Kidney tubule cell (primary cell): ENCODE measurements around the gene NRP2.

Experiments
- DNase-seq: peaks from one replicate; pipeline ENCODE4 v3.0.0-alpha.2; 2018; ENCODE audit warnings: low spot score

NRP2 gene

DNA sequence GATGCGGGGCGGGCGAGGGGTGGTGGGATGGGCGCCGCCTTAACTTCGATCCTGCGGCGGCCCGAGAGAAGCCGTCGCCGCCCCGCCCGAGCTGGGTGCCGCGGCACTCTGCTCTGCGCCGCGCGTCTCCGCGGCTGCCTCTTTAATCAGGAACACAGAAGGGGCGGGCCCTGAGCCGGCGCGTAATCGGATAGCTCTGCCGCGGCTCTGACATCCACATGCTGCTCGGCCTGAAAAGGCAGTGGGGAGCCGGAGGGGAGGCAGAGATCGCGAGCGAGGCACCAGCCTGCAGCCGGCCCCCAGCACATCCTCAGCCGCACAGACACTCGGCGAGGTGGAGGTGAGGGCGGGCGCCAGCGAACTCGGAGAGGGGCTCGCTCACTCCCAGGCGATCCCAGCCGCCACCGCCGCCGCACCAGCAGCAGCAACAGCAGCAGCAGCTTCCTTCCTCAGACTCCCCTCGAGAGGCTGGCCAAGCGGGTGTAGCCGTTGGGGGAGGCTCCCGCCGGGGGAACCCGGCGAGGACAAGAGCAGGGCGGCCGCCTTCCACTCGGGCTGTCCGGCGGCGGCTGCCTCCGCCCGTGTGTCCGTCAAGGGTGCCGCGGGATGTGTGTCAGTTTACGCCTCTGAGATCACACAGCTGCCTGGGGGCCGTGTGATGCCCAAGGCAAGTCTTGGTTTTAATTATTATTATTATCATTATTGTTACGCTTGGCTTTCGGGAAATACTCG lies at the start of gene NRP2:
Gene NRP2, plus strand, starts transcription at position 263 of the 732 bp plus-strand sequence. CDS start 790 bp downstream, outside the sequence.
- DNase-seq: peak; percentile 88

DNA sequence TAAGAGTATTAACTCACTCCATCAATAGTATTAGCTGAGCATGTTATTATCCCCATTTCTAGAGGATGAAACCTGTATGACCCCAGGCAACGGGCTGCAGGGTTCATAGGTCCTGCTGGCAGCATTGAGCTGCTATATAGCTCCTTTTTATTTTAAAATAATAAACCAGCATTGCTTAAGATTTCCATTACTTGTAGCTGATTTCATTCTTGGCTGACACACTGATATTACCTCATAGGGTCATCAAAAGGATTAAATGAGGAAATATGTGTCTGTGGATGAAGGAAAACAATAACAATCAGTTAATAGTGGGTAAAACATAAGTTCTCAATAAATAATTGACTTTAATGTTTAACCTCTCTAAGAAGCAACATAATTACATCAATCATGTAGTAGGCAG lies 48.3 kb upstream of the NRP2 start:
- no peak for DNase-seq

DNA sequence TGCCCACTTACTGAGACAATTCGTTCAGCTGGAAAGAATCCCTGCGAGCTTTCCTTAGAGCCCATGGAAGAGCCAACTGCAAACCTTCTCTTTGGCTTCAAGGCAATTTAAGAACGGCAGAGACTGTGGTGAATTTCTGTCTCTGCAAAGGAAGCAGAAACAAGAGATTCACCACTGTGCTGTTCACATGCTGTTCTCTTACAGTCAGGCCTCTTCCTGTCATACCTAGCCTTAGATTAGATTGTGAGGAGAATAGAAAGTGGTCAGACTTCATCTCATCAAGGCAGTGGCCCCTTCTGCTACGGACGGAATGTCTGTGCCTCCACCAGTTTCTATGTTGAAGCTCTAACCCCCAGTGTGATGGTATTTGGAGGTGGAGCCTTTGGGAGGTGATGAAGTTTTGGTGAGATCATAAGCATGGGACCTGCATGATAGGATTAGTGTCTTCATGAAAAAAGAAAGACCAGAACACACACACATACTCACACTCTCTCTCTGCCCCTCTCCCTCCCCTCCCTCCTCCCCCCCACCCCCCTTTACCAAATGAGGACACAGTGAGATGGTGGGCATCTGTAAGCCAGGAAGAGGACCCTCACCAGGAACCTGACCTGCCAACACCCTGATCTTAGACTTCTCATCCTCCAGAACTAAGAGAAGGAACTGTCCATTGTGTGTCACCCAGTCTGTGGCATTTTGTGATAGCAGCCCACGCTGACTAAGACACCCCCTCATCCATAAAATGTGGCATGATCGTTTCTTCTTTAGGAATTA lies 45.6 kb upstream of the NRP2 start:
- no peak for DNase-seq

GRCh38 chr2:205637320-205637602 lies 45.0 kb upstream of the NRP2 start:
- no peak for DNase-seq

GRCh38 chr2:205637779-205638503 lies 44.4 kb upstream of the NRP2 start:
- no peak for DNase-seq

DNA sequence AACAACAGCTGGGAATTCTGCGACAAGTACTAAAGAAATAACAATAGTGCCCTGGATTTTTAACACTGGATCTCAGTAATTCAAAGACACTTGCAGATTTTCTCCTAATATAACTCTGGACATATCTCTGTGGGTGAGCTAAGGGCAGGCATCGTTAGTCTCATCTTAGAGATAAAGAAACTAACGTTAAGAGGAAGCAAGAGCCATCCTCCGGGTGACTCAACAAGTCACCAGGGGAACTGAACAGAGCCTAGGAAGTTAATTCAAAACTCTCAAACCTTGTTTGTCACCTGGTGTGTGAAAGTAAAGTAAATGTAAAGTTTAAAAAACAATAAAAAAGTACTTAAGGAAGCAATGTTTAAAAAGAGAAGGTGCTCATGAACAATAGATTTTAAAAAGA lies 41.6 kb upstream of the NRP2 start:
- DNase-seq: no peak

DNA sequence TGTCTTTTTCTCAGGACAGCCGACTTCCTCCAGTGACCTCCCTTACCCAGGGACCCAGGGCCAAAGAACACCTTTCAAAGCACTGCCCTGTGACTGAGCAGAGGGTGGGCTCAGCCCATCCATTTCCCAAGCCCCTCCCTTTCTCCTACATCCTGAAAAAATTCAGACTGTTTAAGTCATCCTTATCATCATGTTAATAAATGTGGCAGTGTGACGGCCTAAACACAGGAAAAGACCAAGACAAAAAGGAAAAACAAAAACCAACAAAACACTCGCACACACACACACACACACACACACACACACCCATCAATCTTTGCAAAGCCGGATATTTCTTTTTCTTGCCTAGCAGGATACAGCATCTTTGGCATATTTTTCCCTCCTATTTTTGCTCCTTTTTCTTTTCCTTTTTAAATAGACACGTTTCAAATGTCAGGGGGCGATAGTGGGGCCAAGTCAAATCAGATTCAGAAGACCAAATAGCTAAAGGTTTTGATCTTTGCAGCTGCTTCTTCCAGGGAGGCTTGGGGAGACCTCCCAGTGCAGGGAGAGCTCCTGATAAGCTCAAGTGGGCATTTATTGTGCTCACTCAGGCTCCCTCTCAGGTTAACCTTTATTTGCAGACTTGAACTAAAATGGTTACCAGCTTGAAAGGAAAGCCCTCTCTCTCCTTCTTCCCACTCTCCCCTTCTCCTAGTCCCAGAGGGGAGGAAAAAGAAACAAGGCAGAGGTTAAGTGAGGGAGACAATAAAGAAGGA lies 39.5 kb upstream of the NRP2 start:
- DNase-seq: no peak

- no peak for DNase-seq
These were observed 38.9 kb upstream of the NRP2 start for GRCh38 chr2:205643391-205643885.

DNA sequence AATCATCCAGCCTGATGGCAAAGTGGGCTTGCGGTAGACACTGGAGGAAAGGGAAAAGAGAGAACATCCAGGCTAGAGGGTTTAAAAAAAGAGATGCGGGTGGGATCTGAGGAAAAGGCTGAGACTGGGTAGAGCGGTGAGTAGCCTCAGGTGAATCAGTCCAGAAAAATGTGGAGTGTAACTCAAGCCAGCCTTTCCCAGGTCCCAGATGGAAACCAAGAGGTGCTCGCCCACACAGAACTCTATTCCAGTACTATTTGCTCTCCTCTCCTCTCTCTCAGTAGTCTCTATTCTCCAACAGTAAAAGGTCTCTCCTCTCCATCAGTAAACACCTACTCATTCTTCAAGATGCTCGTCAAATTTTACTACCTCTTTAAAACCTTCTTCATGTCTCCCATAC lies 38.3 kb upstream of the NRP2 start:
- DNase-seq: peak; percentile 28

GRCh38 chr2:205646680-205647079 lies 35.6 kb upstream of the NRP2 start:
- no peak for DNase-seq

DNA sequence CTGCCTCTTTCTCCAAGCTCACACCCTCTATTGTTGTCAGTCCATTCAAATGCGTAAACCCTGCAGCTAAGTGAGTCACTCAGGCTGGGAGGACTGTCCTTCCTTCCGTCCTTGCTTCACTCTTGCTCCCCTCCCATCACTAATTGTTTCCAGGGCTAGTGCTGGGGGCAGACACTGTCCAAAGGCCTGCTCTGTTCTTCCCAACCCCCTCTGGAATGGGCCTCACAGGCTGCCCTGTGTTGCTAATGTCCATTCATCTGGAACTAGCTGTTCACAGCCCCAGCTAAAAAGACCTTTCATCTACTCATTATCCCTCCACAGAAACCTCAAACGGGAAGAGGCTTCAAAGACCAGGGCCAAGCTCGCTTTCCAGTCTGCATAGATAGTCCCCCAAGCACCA lies 31.9 kb upstream of the NRP2 start:
- peak; percentile 79 for DNase-seq

DNA sequence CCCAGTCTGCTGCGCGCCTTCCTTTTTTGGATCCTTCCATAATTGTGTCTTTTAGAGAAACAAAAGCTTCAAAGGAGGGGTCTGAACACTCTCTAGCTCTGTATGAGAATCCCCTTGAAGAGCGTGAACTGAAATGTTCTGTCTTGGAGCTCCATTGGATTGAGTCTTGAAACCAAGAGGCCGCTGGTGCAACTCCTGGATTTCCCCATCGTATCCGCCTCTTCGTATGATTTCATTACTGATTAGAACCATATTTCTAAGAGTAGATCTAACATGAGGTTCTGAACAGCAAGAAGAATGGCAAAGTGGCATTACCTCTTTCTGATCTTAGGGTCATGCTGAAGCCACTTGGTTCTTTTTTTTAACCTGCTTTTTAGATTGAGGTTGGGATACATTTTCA lies 31.4 kb upstream of the NRP2 start:
- no peak for DNase-seq

- DNase-seq: no peak
These were observed 30.6 kb upstream of the NRP2 start for GRCh38 chr2:205651719-205652118.

DNA sequence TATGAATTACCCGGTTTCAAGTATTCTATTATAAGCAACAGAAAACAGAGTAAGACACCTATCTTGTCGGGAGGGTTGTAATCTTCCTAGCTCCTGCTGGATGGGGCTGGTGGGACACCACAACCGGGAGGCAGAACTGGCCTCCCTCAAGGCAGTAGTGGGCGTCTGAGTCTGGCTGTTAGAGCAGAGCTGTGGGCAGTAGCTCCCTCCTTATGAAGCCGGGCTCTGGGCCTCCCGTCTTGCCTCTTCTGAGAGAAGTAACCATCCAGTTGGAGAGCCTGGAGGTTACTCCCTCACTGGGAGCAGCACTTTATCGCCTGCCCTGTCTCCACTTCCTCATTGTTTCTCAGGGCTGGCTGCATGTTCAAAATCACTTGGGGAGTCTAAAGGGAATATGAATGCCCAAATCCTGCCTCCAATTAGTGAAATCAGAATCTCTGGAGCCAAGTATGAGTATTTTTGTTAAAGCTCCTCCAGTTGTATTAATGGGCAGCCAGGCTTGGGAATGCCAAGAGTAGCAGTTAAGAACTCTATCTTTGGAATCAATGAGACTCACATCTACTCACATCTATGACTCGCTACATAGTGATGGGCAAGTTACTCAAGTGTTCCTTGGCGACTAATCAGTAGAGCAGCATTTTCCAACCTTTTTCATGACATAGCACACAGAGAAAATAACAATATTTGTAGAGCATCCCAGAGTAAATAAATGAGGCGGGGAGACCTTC lies 27.3 kb upstream of the NRP2 start:
- peak; percentile 89 for DNase-seq

GRCh38 chr2:205655779-205656456 lies 26.4 kb upstream of the NRP2 start:
- no peak for DNase-seq

DNA sequence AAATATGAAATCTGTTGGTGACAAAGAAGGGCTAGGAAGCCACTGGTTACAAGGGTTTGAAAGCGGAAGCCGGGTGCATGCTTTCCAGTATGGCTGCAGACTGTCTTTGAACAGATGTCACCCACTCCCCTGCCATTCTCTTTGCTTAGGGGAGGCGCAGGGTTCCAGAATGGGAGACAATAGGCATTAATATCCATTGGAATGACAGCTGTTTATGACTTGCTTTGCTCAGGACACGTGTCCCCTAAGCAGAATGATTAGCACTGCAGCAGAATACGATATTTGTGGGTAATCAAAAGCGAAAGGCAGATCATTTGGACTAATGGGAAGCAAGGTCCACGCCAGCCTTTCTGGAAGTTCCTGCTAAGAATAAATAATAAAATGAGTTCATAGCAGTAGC lies 25.8 kb upstream of the NRP2 start:
- DNase-seq: no peak

DNA sequence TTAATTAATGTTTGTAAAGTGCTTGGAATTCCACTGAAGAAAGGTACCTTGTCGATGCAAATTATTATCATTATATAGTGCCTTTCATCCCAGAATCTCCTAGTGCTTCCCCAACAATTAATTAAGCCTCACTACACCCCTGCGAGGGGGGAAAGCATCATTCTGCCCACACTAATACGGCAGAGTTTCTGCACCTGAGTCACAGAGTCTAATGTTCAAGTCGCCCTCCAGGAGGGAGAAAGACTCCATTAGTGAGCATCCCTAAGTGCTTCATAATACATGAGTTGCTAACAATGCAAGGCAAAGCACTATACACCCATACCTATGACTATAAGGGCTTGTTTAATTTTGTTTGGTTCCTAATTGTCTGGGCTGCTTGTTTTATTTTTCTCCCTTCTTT lies 25.4 kb upstream of the NRP2 start:
- DNase-seq: no peak

- no peak for DNase-seq
These were observed 24.7 kb upstream of the NRP2 start for GRCh38 chr2:205657579-205657978.

- DNase-seq: no peak
These were observed 24.2 kb upstream of the NRP2 start for GRCh38 chr2:205658068-205658467.

- DNase-seq: no peak
These were observed 23.7 kb upstream of the NRP2 start for GRCh38 chr2:205658572-205658971.

- no peak for DNase-seq
These were observed 22.4 kb upstream of the NRP2 start for GRCh38 chr2:205659922-205660321.
